A549 treated with DMSO at 1 μM for 4 hours (cell line): ENCODE measurements around the gene TRAF2. TPM values are rescaled to one million over a fixed set of nuclear protein-coding genes. Genes with fewer than 3 reads are reported as not detected.

ENCODE experiments used
- total RNA-seq: library from RNA; stranded (reverse); fragments of 200-300 nt; extraction: Qiagen RNA extraction; gene quantifications from 5 replicates; pipeline ENCODE4 v1.2.3, GENCODE V29; 2022; ENCODE audit warnings: low read depth

Gene TRAF2
- total RNA-seq = 42.4 to 76.5 TPM (median 63.8 TPM) in 5 replicates

GRCh38 chr9:136885950-136886578 lies at the start of gene TRAF2:
TSS of gene TRAF2 (plus strand) at chr9:136886516. CDS start at chr9:136898741, 12,225 bp downstream.

GRCh38 chr9:136842380-136842948 lies 43.9 kb upstream of the TRAF2 start, which contains the start of gene AJM1:
TSS of gene AJM1 (plus strand) at chr9:136842478. CDS start at chr9:136844415, 1,937 bp downstream.

GRCh38 chr9:136849038-136849959 lies 37.0 kb upstream of the TRAF2 start, which contains the start of gene PHPT1:
TSS of gene PHPT1 (plus strand) at chr9:136849409. CDS start at chr9:136849431, 22 bp downstream.

GRCh38 chr9:136851941-136852663 lies 34.2 kb upstream of the TRAF2 start, which contains the start of gene MAMDC4:
TSS of gene MAMDC4 (plus strand) at chr9:136852346. CDS start at chr9:136852417, 71 bp downstream.

GRCh38 chr9:136944519-136945332 lies 58.4 kb downstream of the TRAF2 start, which contains the start of the genes C8G and FBXW5:
TSS of gene C8G (plus strand) at chr9:136945243. CDS start at chr9:136945321, 78 bp downstream.
TSS of gene FBXW5 (minus strand) at chr9:136944738. CDS start at chr9:136944083, 655 bp downstream.

GRCh38 chr9:136951541-136952320 lies 65.4 kb downstream of the TRAF2 start, which contains the start of gene LCN12:
TSS of gene LCN12 (plus strand) at chr9:136952273. CDS start at chr9:136952328, 55 bp downstream.

Other genes with a start within 250 kb of the TRAF2 start
- gene EGFL7, start 223.6 kb upstream of the TRAF2 start, total RNA-seq = 41.7 to 60.0 TPM (median 50.7 TPM) in 5 replicates
- 72.3 to 105 TPM (median 98.6 TPM) in 5 replicates for gene AGPAT2, start 199.1 kb upstream of the TRAF2 start, total RNA-seq
- gene DIPK1B, start 173.9 kb upstream of the TRAF2 start, total RNA-seq = 7.1 to 10.2 TPM (median 8.0 TPM) in 5 replicates
- gene LCN10, start 143.6 kb upstream of the TRAF2 start, total RNA-seq = not detected in 5 replicates
- gene LCN6, start 138.0 kb upstream of the TRAF2 start, total RNA-seq = not detected in 5 replicates
- gene LCN8, start 128.3 kb upstream of the TRAF2 start, total RNA-seq = not detected in 5 replicates
- not detected in 5 replicates for gene LCN15, start 122.0 kb upstream of the TRAF2 start, total RNA-seq
- 64.9 to 72.6 TPM (median 70.3 TPM) in 5 replicates for gene TMEM141, start 95.2 kb upstream of the TRAF2 start, total RNA-seq
- 0.10 to 0.34 TPM (median 0.26 TPM) in 5 replicates for gene CCDC183, start 90.2 kb upstream of the TRAF2 start, total RNA-seq
- gene RABL6, start 78.6 kb upstream of the TRAF2 start, total RNA-seq = 65.6 to 91.8 TPM (median 82.0 TPM) in 5 replicates
- gene AJM1, start 44.0 kb upstream of the TRAF2 start, total RNA-seq = 3.2 to 4.8 TPM (median 3.8 TPM) in 5 replicates
- gene PHPT1, start 37.1 kb upstream of the TRAF2 start, total RNA-seq = 270 to 314 TPM (median 281 TPM) in 5 replicates
- gene MAMDC4, start 34.2 kb upstream of the TRAF2 start, total RNA-seq = 1.8 to 5.4 TPM (median 4.1 TPM) in 5 replicates
- gene EDF1, start 20.2 kb upstream of the TRAF2 start, total RNA-seq = 440 to 480 TPM (median 443 TPM) in 5 replicates
- 67.1 to 97.1 TPM (median 91.2 TPM) in 5 replicates for gene FBXW5, start 58.2 kb downstream of the TRAF2 start, total RNA-seq
- gene C8G, start 58.7 kb downstream of the TRAF2 start, total RNA-seq = 0.71 to 1.5 TPM (median 1.1 TPM) in 5 replicates
- gene LCN12, start 65.8 kb downstream of the TRAF2 start, total RNA-seq = 0.95 to 1.9 TPM (median 1.4 TPM) in 5 replicates
- gene PTGDS, start 91.0 kb downstream of the TRAF2 start, total RNA-seq = 0.28 to 0.37 TPM (median 0.33 TPM) in 3 of 5 replicates, not detected in the others
- 0.02 to 0.10 TPM (median 0.05 TPM) in 3 of 5 replicates, not detected in the others for gene LCNL1, start 96.5 kb downstream of the TRAF2 start, total RNA-seq
- 44.8 to 86.6 TPM (median 72.0 TPM) in 5 replicates for gene PAXX, start 105.9 kb downstream of the TRAF2 start, total RNA-seq
- 2.2 to 2.7 TPM (median 2.6 TPM) in 5 replicates for gene CLIC3, start 110.1 kb downstream of the TRAF2 start, total RNA-seq
- gene ABCA2, start 141.7 kb downstream of the TRAF2 start, total RNA-seq = 19.3 to 29.0 TPM (median 25.8 TPM) in 5 replicates
- 0.12 TPM in 1 of 5 replicates, not detected in the others for gene FUT7, start 145.6 kb downstream of the TRAF2 start, total RNA-seq
- 43.4 to 83.2 TPM (median 74.9 TPM) in 5 replicates for gene NPDC1, start 159.7 kb downstream of the TRAF2 start, total RNA-seq
- 0.67 to 0.95 TPM (median 0.82 TPM) in 5 replicates for gene ENTPD2, start 167.5 kb downstream of the TRAF2 start, total RNA-seq
- 15.1 to 29.3 TPM (median 23.8 TPM) in 5 replicates for gene SAPCD2, start 184.0 kb downstream of the TRAF2 start, total RNA-seq
- gene UAP1L1, start 191.0 kb downstream of the TRAF2 start, total RNA-seq = 10.5 to 16.3 TPM (median 11.5 TPM) in 5 replicates
- gene MAN1B1, start 200.5 kb downstream of the TRAF2 start, total RNA-seq = 44.5 to 52.7 TPM (median 47.9 TPM) in 5 replicates
- 73.1 to 121 TPM (median 107 TPM) in 5 replicates for gene DPP7, start 228.2 kb downstream of the TRAF2 start, total RNA-seq